Measurements from ENCODE around the gene IL4. TPM values are rescaled to one million over a fixed set of nuclear protein-coding genes. Genes with fewer than 3 reads are reported as not detected.

The IL4 gene
- total RNA-seq, 1 donor from 2014 or later: not detected

DNA sequence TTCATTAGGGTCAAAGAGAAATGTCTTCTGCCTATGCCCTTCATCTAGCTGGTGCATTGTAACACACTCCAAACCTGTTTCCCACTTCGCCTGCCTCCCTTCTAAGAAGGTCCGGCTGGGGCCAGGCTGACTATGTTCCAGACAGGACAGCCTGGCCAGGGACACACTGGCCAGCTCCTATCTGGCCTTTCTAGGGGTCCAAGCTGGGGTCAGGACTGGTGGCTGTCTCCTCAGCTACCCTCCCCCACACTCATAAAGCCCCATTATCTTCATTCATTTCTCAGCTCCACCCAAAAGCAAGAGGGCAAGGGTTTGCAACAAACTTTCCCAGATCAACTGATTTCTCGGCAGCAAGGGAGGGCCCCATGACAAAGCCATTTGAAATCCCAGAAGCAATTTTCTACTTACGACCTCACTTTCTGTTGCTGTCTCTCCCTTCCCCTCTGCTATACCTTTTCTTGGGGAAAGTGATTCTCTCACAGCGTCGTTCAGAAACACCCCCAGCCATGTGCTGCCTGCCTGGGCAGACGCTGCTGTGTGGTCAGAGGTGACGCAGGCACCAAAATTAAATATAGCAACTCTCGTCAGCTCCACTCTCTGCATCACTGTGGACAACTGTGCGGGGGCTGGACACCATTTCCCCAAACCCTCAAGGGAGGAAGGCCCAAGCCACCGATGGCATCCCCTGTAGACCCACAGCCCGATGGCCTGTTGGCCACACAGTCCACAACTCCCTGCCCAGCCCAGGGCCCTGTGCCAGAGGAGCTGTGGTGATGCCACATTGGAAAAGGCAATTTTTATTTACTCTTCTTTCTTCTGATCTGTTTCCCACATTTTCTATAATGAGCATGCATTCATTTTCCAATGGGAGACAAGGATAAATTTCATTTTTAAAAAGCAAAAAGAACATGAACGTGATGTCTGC, 9.8 kb upstream of the IL4 start:
- DNase-seq (ENCODE audit: low read depth, low spot score): no peak
- peaks cover 36% of the 10 kb centered on the region for H3K4me1 Mint-ChIP-seq
- H3K4me3 Mint-ChIP-seq: peak overlapping the region; percentile 67
- H3K9me3 Mint-ChIP-seq: no peaks in the 10 kb centered on the region
- TF ChIP-seq, protein P1, sequence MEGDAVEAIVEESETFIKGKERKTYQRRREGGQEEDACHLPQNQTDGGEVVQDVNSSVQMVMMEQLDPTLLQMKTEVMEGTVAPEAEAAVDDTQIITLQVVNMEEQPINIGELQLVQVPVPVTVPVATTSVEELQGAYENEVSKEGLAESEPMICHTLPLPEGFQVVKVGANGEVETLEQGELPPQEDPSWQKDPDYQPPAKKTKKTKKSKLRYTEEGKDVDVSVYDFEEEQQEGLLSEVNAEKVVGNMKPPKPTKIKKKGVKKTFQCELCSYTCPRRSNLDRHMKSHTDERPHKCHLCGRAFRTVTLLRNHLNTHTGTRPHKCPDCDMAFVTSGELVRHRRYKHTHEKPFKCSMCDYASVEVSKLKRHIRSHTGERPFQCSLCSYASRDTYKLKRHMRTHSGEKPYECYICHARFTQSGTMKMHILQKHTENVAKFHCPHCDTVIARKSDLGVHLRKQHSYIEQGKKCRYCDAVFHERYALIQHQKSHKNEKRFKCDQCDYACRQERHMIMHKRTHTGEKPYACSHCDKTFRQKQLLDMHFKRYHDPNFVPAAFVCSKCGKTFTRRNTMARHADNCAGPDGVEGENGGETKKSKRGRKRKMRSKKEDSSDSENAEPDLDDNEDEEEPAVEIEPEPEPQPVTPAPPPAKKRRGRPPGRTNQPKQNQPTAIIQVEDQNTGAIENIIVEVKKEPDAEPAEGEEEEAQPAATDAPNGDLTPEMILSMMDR (conservative IDR thresholded peaks at IDR 0.05): no peak
- no peaks in the 10 kb centered on the region for H3K27me3 Mint-ChIP-seq (ENCODE audit: low read depth)
- H3K36me3 Mint-ChIP-seq (ENCODE audit: low read depth): no peaks in the 10 kb centered on the region
- peak overlapping the region; percentile 36 for H3K27ac Mint-ChIP-seq (ENCODE audit: unreplicated experiment)

DNA sequence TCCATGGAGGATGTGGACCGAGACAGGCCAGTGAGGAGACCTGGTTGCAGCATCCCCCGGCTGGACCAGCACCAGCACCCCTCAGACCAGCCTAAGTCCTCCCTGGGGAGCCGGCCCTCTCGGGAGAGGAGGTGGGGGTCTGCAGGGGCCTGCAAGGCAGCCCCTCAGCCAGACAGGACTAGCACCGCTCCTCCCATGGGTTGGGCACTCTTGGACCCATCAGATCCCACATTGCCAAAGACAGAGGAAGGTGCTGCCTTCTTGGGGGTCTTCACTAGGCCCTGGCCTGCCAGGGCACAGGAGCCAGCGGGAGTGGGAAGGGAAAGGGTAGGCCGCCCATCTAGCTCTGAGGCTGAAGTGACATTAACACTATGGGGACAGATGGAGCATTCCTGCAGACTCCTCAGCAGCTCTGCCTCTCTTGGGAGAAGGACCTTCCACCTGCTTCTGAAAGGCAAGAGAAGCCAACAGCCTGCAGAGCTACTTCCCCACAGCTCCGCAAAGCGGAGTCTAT, 9.0 kb upstream of the IL4 start:
- Mint-ChIP-seq H3K27ac (ENCODE audit: unreplicated experiment) (no peak overlapping the region), H3K4me3 (no peak overlapping the region), H3K9me3 (no peaks in the 10 kb centered on the region), H3K27me3 (ENCODE audit: low read depth) (no peaks in the 10 kb centered on the region), H3K36me3 (ENCODE audit: low read depth) (no peaks in the 10 kb centered on the region), H3K4me1 (peaks cover 36% of the 10 kb centered on the region)
- DNase-seq (ENCODE audit: low read depth, low spot score): no peak
- TF ChIP-seq, protein P1 (conservative IDR thresholded peaks at IDR 0.05): no peak

DNA sequence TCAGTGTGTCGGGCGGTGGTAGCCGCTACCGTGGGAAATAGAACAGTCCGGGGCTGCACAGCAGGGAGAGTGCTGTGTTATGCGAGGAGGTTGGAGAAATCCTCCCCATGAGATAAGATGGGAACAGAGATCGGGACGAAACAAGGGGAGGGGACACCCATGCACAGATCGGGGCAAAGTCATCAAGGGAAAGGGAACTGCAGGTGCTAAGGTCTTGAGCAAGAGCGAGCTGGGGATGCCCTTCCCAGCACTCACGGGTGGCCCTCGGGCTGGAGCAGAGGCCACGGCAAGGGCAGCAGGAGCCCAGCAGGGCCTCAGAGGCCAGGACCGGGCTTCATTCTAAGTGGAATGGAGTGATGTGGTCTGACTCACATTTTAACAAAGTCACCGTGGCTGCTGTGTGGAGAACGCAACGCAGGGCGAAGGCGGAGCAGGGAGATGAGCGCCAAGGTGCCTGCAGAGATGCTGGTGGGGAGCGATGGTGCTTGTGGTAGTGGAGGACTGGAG, 8.2 kb upstream of the IL4 start:
- H3K36me3 Mint-ChIP-seq (ENCODE audit: low read depth): no peaks in the 10 kb centered on the region
- no peaks in the 10 kb centered on the region for H3K27me3 Mint-ChIP-seq (ENCODE audit: low read depth)
- peaks cover 40% of the 10 kb centered on the region for H3K4me1 Mint-ChIP-seq
- H3K9me3 Mint-ChIP-seq: no peaks in the 10 kb centered on the region
- DNase-seq (ENCODE audit: low read depth, low spot score): no peak
- TF ChIP-seq, protein P1 (conservative IDR thresholded peaks at IDR 0.05): no peak
- no peak overlapping the region for H3K27ac Mint-ChIP-seq (ENCODE audit: unreplicated experiment)
- H3K4me3 Mint-ChIP-seq: no peak overlapping the region

DNA sequence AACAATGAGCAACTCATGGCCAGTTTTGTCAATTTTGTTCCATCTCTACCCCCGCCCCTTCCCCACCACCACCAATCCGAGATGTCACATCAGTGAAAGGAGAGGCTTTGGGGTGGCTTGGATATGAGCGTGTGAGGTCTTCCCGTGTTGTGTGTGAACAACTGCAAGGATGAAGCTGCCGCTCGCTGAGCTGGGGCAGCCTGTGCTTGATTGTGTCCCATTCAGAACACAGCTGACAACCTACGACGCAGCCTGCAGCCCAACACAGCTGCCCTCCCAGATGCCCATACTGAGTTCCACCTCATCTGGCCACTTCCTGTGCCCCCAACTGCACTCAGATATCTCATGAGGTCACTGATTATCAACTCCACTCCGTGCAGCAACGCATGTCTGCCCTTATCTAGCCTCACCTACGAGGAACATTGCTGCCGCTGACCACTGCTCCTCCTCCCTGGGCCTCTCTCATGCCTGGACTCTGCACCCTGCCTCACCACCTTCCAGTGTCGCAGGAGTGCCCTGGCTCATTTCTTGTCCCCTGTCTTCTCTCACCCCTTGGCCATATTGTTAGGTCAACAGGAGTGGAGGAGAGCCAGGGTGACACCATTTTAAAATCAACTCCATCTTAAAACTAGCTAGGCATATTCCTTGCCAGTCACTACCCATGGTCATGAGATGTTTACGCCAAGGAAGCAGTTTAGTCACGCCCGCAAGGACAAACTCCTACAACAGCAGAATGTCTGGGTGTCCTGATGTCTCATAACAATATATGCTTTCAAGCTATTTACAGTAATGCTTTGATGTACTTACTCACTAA, 7.3 kb upstream of the IL4 start:
- Mint-ChIP-seq H3K27ac (ENCODE audit: unreplicated experiment) (no peak overlapping the region), H3K36me3 (ENCODE audit: low read depth) (no peaks in the 10 kb centered on the region), H3K27me3 (ENCODE audit: low read depth) (no peaks in the 10 kb centered on the region), H3K4me3 (no peak overlapping the region), H3K4me1 (peaks cover 36% of the 10 kb centered on the region), H3K9me3 (peaks cover 3% of the 10 kb centered on the region)
- TF ChIP-seq, protein P1 (conservative IDR thresholded peaks at IDR 0.05): no peak
- DNase-seq (ENCODE audit: low read depth, low spot score): no peak

DNA sequence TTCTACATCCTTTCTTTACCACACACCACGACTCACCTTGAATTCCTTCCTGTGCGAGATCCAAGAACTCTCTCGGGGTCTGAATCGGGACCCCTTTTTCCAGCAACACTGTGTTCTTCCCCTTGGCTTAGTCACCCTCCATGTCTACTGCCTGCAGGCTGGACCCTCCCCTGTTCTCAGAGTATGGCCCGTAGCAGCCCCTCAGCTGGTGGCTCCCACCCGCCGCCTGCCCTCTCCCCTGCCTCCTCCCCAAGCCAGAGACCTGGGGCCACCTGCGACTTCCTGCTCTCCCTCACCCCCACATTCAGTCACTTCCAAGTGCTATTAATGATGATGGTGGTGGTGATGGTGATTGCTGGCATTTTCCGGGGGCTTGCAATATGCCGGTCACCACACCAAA, 6.5 kb upstream of the IL4 start:
- no peak overlapping the region for H3K27ac Mint-ChIP-seq (ENCODE audit: unreplicated experiment)
- H3K36me3 Mint-ChIP-seq (ENCODE audit: low read depth): no peaks in the 10 kb centered on the region
- TF ChIP-seq, protein P1 (conservative IDR thresholded peaks at IDR 0.05): no peak
- peaks cover 36% of the 10 kb centered on the region for H3K4me1 Mint-ChIP-seq
- no peak for DNase-seq (ENCODE audit: low read depth, low spot score)
- no peaks in the 10 kb centered on the region for H3K27me3 Mint-ChIP-seq (ENCODE audit: low read depth)
- H3K4me3 Mint-ChIP-seq: no peak overlapping the region
- peaks cover 3% of the 10 kb centered on the region for H3K9me3 Mint-ChIP-seq

Measured in neural crest cell (in vitro differentiated cells).